ENCODE measurements around the gene CENPE. TPM values are rescaled to one million over a fixed set of nuclear protein-coding genes. Genes with fewer than 3 reads are reported as not detected.

Gene CENPE
- total and polyA plus RNA-seq, 4 donors: 0.25 to 20.9 (median 0.72) TPM

DNA sequence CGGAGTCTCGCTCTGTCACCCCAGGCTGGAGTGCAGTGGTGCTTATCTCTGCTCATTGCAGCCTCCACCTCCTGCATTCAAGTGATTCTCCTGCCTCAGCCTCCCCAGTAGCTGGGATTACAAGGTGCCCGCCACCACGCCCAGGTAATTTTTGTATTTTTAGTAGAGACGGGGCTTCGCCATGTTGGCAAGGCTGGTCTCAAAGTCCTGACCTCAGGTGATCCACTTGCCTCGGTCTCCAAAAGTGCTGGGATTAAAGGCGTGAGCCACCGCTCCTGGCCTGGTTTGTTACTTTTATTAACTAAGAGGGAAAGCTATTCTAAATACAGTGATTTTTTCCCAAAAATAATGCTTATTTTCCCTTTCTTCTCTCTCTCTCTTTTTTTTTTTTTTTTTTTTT lies 866 bp upstream of the CENPE start:
- TF ChIP-seq, protein P1, sequence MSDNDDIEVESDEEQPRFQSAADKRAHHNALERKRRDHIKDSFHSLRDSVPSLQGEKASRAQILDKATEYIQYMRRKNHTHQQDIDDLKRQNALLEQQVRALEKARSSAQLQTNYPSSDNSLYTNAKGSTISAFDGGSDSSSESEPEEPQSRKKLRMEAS (IDR thresholded peaks at IDR 0.05): no peak
- no peak for TF ChIP-seq EGR1 (IDR thresholded peaks at IDR 0.05; ENCODE audit: low read depth in 2 of 2)
- no peak for TF ChIP-seq TAF1 (conservative IDR thresholded peaks at IDR 0.05)
- TF ChIP-seq HNF4G (IDR thresholded peaks at IDR 0.05): no peak
- no peak for TF ChIP-seq RAD21 (IDR thresholded peaks at IDR 0.05)
- H3K27ac ChIP-seq (ENCODE audit: low read depth in 1 of 2, low read length in 2 of 2): no peak overlapping the region
- no peak overlapping the region for H3K4me3 ChIP-seq (ENCODE audit: low read depth in 1 of 3, low read length in 3 of 3)
- H3K27me3 ChIP-seq (ENCODE audit: control insufficient read depth in 4 of 4, insufficient read depth in 4 of 4, low read length in 3 of 4): no peaks in the 10 kb centered on the region
- 86% methylated on average over 9 of the region's 9 CpGs for WGBS
- DNase-seq (ENCODE audit: low spot score): no peak
- H3K9ac ChIP-seq (ENCODE audit: low read depth in 1 of 2, low read length in 2 of 2): peak overlapping the region in 1 of 2 donors; percentile 3
- no peaks in the 10 kb centered on the region for H3K36me3 ChIP-seq (ENCODE audit: control insufficient read depth in 4 of 4, insufficient read depth in 3 of 4, low read depth in 1 of 4, low read length in 3 of 4)
- peaks cover 0 to 13% (median 8%) of the 10 kb centered on the region in 4 donors for H3K4me1 ChIP-seq (ENCODE audit: control insufficient read depth in 4 of 4, insufficient read depth in 4 of 4, low read length in 3 of 4)
- no peaks in the 10 kb centered on the region for H3K9me3 ChIP-seq (ENCODE audit: control insufficient read depth in 4 of 4, low read length in 3 of 4)

DNA sequence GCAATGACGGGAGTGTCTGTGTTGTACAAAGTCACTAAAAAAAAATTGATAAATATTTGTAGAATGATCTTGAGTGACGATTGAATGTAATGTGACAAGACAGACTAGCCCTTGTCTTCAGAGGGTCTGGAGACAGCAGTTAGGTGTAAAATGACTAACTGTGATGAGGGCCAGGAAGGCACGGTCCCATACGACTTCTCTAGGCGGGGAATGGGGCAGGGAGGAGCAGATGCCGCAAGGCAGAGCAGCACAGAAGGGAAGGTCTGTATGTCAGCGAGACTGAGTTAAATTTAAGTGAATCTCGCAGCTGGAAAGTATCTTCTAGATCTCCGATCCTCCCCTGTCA lies 405 bp downstream of the CENPE start:
- Histone ChIP-seq H3K27ac (ENCODE audit: low read depth in 1 of 2, low read length in 2 of 2) (no peak overlapping the region), H3K27me3 (ENCODE audit: control insufficient read depth in 4 of 4, insufficient read depth in 4 of 4, low read length in 3 of 4) (no peaks in the 10 kb centered on the region)
- DNase-seq (ENCODE audit: low spot score): no peak

More for the DNA sequence above, 405 bp downstream of the CENPE start:
- H3K4me3 ChIP-seq (ENCODE audit: low read depth in 1 of 3, low read length in 3 of 3): peak overlapping the region; percentile 59 to 88 (median 82)
- no peaks in the 10 kb centered on the region for H3K36me3 ChIP-seq (ENCODE audit: control insufficient read depth in 4 of 4, insufficient read depth in 3 of 4, low read depth in 1 of 4, low read length in 3 of 4)
- H3K9ac ChIP-seq (ENCODE audit: low read depth in 1 of 2, low read length in 2 of 2): peak overlapping the region in 1 of 2 donors; percentile 42
- TF ChIP-seq EGR1 (IDR thresholded peaks at IDR 0.05; ENCODE audit: low read depth in 2 of 2) (no peak), GABPA (IDR thresholded peaks at IDR 0.05 in 1 of 2, conservative IDR thresholded peaks at IDR 0.05 in 1 of 2) (no peak), RXRA (IDR thresholded peaks at IDR 0.05) (no peak), FOXA2 (IDR thresholded peaks at IDR 0.05) (no peak), JUND (IDR thresholded peaks at IDR 0.05) (no peak), SP1 (IDR thresholded peaks at IDR 0.05) (no peak), HNF4G (IDR thresholded peaks at IDR 0.05) (no peak), YY1 (IDR thresholded peaks at IDR 0.05) (no peak), RAD21 (IDR thresholded peaks at IDR 0.05) (no peak)
- TF ChIP-seq, protein P2, sequence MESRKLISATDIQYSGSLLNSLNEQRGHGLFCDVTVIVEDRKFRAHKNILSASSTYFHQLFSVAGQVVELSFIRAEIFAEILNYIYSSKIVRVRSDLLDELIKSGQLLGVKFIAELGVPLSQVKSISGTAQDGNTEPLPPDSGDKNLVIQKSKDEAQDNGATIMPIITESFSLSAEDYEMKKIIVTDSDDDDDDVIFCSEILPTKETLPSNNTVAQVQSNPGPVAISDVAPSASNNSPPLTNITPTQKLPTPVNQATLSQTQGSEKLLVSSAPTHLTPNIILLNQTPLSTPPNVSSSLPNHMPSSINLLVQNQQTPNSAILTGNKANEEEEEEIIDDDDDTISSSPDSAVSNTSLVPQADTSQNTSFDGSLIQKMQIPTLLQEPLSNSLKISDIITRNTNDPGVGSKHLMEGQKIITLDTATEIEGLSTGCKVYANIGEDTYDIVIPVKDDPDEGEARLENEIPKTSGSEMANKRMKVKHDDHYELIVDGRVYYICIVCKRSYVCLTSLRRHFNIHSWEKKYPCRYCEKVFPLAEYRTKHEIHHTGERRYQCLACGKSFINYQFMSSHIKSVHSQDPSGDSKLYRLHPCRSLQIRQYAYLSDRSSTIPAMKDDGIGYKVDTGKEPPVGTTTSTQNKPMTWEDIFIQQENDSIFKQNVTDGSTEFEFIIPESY (IDR thresholded peaks at IDR 0.05): no peak
- TF ChIP-seq, protein P3, sequence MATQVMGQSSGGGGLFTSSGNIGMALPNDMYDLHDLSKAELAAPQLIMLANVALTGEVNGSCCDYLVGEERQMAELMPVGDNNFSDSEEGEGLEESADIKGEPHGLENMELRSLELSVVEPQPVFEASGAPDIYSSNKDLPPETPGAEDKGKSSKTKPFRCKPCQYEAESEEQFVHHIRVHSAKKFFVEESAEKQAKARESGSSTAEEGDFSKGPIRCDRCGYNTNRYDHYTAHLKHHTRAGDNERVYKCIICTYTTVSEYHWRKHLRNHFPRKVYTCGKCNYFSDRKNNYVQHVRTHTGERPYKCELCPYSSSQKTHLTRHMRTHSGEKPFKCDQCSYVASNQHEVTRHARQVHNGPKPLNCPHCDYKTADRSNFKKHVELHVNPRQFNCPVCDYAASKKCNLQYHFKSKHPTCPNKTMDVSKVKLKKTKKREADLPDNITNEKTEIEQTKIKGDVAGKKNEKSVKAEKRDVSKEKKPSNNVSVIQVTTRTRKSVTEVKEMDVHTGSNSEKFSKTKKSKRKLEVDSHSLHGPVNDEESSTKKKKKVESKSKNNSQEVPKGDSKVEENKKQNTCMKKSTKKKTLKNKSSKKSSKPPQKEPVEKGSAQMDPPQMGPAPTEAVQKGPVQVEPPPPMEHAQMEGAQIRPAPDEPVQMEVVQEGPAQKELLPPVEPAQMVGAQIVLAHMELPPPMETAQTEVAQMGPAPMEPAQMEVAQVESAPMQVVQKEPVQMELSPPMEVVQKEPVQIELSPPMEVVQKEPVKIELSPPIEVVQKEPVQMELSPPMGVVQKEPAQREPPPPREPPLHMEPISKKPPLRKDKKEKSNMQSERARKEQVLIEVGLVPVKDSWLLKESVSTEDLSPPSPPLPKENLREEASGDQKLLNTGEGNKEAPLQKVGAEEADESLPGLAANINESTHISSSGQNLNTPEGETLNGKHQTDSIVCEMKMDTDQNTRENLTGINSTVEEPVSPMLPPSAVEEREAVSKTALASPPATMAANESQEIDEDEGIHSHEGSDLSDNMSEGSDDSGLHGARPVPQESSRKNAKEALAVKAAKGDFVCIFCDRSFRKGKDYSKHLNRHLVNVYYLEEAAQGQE (IDR thresholded peaks at IDR 0.05): no peak
- TF ChIP-seq, protein P4, sequence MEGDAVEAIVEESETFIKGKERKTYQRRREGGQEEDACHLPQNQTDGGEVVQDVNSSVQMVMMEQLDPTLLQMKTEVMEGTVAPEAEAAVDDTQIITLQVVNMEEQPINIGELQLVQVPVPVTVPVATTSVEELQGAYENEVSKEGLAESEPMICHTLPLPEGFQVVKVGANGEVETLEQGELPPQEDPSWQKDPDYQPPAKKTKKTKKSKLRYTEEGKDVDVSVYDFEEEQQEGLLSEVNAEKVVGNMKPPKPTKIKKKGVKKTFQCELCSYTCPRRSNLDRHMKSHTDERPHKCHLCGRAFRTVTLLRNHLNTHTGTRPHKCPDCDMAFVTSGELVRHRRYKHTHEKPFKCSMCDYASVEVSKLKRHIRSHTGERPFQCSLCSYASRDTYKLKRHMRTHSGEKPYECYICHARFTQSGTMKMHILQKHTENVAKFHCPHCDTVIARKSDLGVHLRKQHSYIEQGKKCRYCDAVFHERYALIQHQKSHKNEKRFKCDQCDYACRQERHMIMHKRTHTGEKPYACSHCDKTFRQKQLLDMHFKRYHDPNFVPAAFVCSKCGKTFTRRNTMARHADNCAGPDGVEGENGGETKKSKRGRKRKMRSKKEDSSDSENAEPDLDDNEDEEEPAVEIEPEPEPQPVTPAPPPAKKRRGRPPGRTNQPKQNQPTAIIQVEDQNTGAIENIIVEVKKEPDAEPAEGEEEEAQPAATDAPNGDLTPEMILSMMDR (IDR thresholded peaks at IDR 0.05; ENCODE audit: low read depth, low read length, missing input control): no peak
- no peaks in the 10 kb centered on the region for H3K9me3 ChIP-seq (ENCODE audit: control insufficient read depth in 4 of 4, low read length in 3 of 4)
- 2% methylated on average over 9 of the region's 9 CpGs for WGBS
- H3K4me1 ChIP-seq (ENCODE audit: control insufficient read depth in 4 of 4, insufficient read depth in 4 of 4, low read length in 3 of 4): peaks cover 0 to 13% (median 8%) of the 10 kb centered on the region in 4 donors

Data from liver (tissue), 9 donors.